HepG2 (cell line): ENCODE results near the gene RIPK3. TPM values are rescaled to one million over a fixed set of nuclear protein-coding genes. Genes with fewer than 3 reads are reported as not detected.

Experiments used
- ATAC-seq: fragments of 200-7000 bp; cut with Tn5 transposase; 3 replicates; pipeline ENCODE4 v1.9.1; 2020; ENCODE audit warnings: mild to moderate bottlenecking, moderate library complexity
- BruUV-seq: library from RNA; stranded (reverse); fragments of 400-500 nt; replicated peaks from 2 replicates; lab custom pipeline; 2021; lab: Mats Ljungman, UMichigan
- CTCF ChIA-PET: fragments of 300-600 bp; formaldehyde crosslinking; extraction: SDS; loops from one replicate; lab custom pipeline; 2021; ENCODE audit warnings: low total read pairs, inconsistent platforms, low intra/inter-chr PET ratio; lab: Yijun Ruan, JAX
- POLR2A ChIA-PET: fragments of 350-600 bp; sonication (Branson Sonifier 250); formaldehyde crosslinking; loops from one replicate; lab custom pipeline; 2020; ENCODE audit warnings: antibody characterized with exemption, inconsistent platforms; lab: Yijun Ruan, JAX
- DNase-seq: peaks from one replicate; pipeline ENCODE4 v3.0.0-alpha.2; 2015; ENCODE audit warnings: low spot score
- FAIRE-seq: peaks from 3 replicates; lab custom pipeline; 2011; peaks lifted over from hg19 to GRCh38; lab: Jason Lieb, UNC
- H2AFZ ChIP-seq: one replicate; pipeline ENCODE4 v1.6.1; 2011; ENCODE audit warnings: low read length, inconsistent platforms
- H3K27ac ChIP-seq: fragments of 300-600 bp; 3 replicates; pipeline ENCODE4 v1.8.0; 2011; ENCODE audit warnings: mixed run types, mild to moderate bottlenecking, mixed read lengths, low read length, inconsistent platforms; ENCODE audit not compliant: insufficient read depth; ENCODE audit errors: extremely low read length
- H3K27me3 ChIP-seq, 2 experiments: fragments of 200-600 bp in 1 of 2; 2 replicates in 1 of 2; 3 replicates in 1 of 2; pipeline versions ENCODE4 v1.6.0 to v1.8.0; 2011; ENCODE audit warnings: low read length in 2 of 2, mild to moderate bottlenecking in 2 of 2, moderate library complexity in 2 of 2, inconsistent platforms in 1 of 2; ENCODE audit not compliant: insufficient read depth in 2 of 2, control insufficient read depth in 1 of 2
- H3K36me3 ChIP-seq, 2 experiments: fragments of 200-600 bp in 1 of 2; replicated peaks in 1 of 2; 2 replicates in 1 of 2; 3 replicates in 1 of 2; pipeline versions ENCODE4 v1.5.1 to v1.8.0; 2011; ENCODE audit warnings: low read length in 2 of 2, inconsistent platforms in 1 of 2; ENCODE audit not compliant: insufficient read depth in 2 of 2, control insufficient read depth in 1 of 2
- H3K4me1 ChIP-seq: 2 replicates; pipeline ENCODE4 v1.5.1; 2012; ENCODE audit warnings: low read length, inconsistent platforms; ENCODE audit not compliant: insufficient read depth
- H3K4me2 ChIP-seq: 2 replicates; pipeline ENCODE4 v1.6.0; 2011; ENCODE audit warnings: low read depth, low read length, inconsistent platforms
- H3K4me3 ChIP-seq, 3 experiments: fragments of 200-600 bp in 1 of 3; sonication (generic), shearing (Covaris generic) in 1 of 3; replicated peaks in 1 of 3; 2 replicates each; pipeline ENCODE4 v1.5.1; 2011 to 2016; ENCODE audit warnings: low read length in 3 of 3, inconsistent platforms in 2 of 3, low read depth in 2 of 3, mild to moderate bottlenecking in 2 of 3, control low read depth in 1 of 3, mixed read lengths in 1 of 3; ENCODE audit not compliant: insufficient read depth in 1 of 3
- H3K79me2 ChIP-seq: one replicate; pipeline ENCODE4 v1.6.1; 2011; ENCODE audit warnings: low read length, inconsistent platforms; ENCODE audit not compliant: insufficient read depth
- H3K9ac ChIP-seq: 2 replicates; pipeline ENCODE4 v1.6.0; 2011; ENCODE audit warnings: mild to moderate bottlenecking, low read depth, low read length, inconsistent platforms; ENCODE audit not compliant: insufficient read depth
- H3K9me3 ChIP-seq: 2 replicates; pipeline ENCODE4 v1.5.1; 2012; ENCODE audit warnings: mild to moderate bottlenecking, low read length
- H4K20me1 ChIP-seq: 2 replicates; pipeline ENCODE4 v1.6.0; 2011; ENCODE audit warnings: inconsistent platforms, mild to moderate bottlenecking, low read length, moderate library complexity; ENCODE audit not compliant: insufficient read depth
- CREB1 ChIP-seq, 2 experiments: fragments of 450-650 bp in 1 of 2; IDR thresholded peaks; 2 replicates each; pipeline ENCODE4 v1.6.1; 2016 to 2017; ENCODE audit warnings: control low read depth in 1 of 2, mild to moderate bottlenecking in 1 of 2, missing compliant biosample characterization in 1 of 2, missing genetic modification characterization in 1 of 2
- EED ChIP-seq: sonication (generic); formaldehyde crosslinking; IDR thresholded peaks from 2 replicates; pipeline ENCODE4 v1.5.0; 2020; ENCODE audit warnings: mild to moderate bottlenecking, missing genetic modification reagents
- MXD3 ChIP-seq: IDR thresholded peaks from 2 replicates; pipeline ENCODE4 v1.6.1; 2016; ENCODE audit warnings: mild to moderate bottlenecking, missing biosample characterization, missing genetic modification reagents
- USF2 ChIP-seq, 2 experiments: sonication (generic) in 1 of 2; formaldehyde crosslinking in 1 of 2; IDR thresholded peaks; 2 replicates each; pipeline versions ENCODE4 v1.5.1 to v1.6.1; 2011 to 2020; ENCODE audit warnings: borderline replicate concordance in 1 of 2, low read depth in 1 of 2, low read length in 1 of 2, mild to moderate bottlenecking in 1 of 2, missing genetic modification reagents in 1 of 2, moderate library complexity in 1 of 2
- ZBTB38 ChIP-seq: sonication (generic); formaldehyde crosslinking; IDR thresholded peaks from 2 replicates; pipeline ENCODE4 v1.5.1; 2020; ENCODE audit warnings: mild to moderate bottlenecking, missing genetic modification reagents
- ZNF20 ChIP-seq: sonication (generic); formaldehyde crosslinking; IDR thresholded peaks from 2 replicates; pipeline ENCODE4 v1.4.0; 2020; ENCODE audit warnings: mild to moderate bottlenecking, moderate library complexity, missing genetic modification reagents
- ZNF335 ChIP-seq: sonication (generic); formaldehyde crosslinking; IDR thresholded peaks from 2 replicates; pipeline ENCODE4 v1.4.0; 2020; ENCODE audit warnings: missing genetic modification reagents
- ZNF513 ChIP-seq: sonication (generic); formaldehyde crosslinking; conservative IDR thresholded peaks from 2 replicates; pipeline ENCODE4 v1.5.0; 2020; ENCODE audit warnings: missing genetic modification reagents
- ZNF549 ChIP-seq: sonication (generic); formaldehyde crosslinking; IDR thresholded peaks from 2 replicates; pipeline ENCODE4 v1.5.0; 2020; ENCODE audit warnings: missing genetic modification reagents
- ZNF563 ChIP-seq: sonication (generic); formaldehyde crosslinking; IDR thresholded peaks from 2 replicates; pipeline ENCODE4 v1.8.0; 2022; ENCODE audit warnings: mild to moderate bottlenecking, moderate library complexity, missing genetic modification reagents
- ZNF709 ChIP-seq: sonication (generic); formaldehyde crosslinking; IDR thresholded peaks from 2 replicates; pipeline ENCODE4 v1.5.0; 2020; ENCODE audit warnings: mild to moderate bottlenecking, missing genetic modification reagents
- ZNF710 ChIP-seq: sonication (generic); formaldehyde crosslinking; IDR thresholded peaks from 2 replicates; pipeline ENCODE4 v1.5.0; 2020; ENCODE audit warnings: mild to moderate bottlenecking, missing genetic modification reagents, borderline replicate concordance
- ZNF768 ChIP-seq: sonication (generic); formaldehyde crosslinking; IDR thresholded peaks from 2 replicates; pipeline ENCODE4 v1.4.0; 2020; ENCODE audit warnings: missing genetic modification reagents
- WGBS: methylation state at CpG from one replicate; pipeline ENCODE4 v1.1.6; 2017; ENCODE audit warnings: low lambda C conversion rate; 5-methylcytosine and 5-hydroxymethylcytosine counted together
- in situ Hi-C: cut with HindIII; loops from 2 replicates; pipeline ENCODE4 v1.10.0; 2017; ENCODE audit warnings: low pct_unique_long_range_greater_than_20kb; ENCODE audit not compliant: extremely low pct_ligation_motif_present
- intact Hi-C: fragments of 100-400 bp; cut with micrococcal nuclease; formaldehyde crosslinking; loops from one replicate; pipeline ENCODE4 v1.10.0; 2022; ENCODE audit not compliant: unreplicated experiment
- polyA plus RNA-seq, 8 experiments: library from polyadenylated mRNA; depleted of rRNA in 3 of 8; stranded (reverse) in 7 of 8; unstranded in 1 of 8; fragments of >200 nt; fragmentation: Illumina TruSeq in 4 of 8; extraction: Trizol in 4 of 8; gene quantifications; 2 replicates each; pipeline versions ENCODE4 v1.2.1 to v1.2.3, GENCODE V29; 2011 to 2016; ENCODE audit warnings: low read depth in 4 of 8, missing spikeins in 1 of 8, mixed read lengths in 1 of 8; ENCODE audit not compliant: insufficient read depth in 1 of 8
- total RNA-seq, 5 experiments: library from RNA; depleted of rRNA; stranded (reverse); fragments of >200 nt; fragmentation: Illumina TruSeq; extraction: Trizol; gene quantifications; 2 replicates each; pipeline ENCODE4 v1.2.3, GENCODE V29; 2016; ENCODE audit warnings: low read depth in 1 of 5

Gene RIPK3
- total and polyA plus RNA-seq, 2 of the 13 experiments (the other 11 are each of a cell fraction or from before 2014, with no cell fraction given), result not detected

GRCh38 chr14:24329736-24330135 is 10.1 kb downstream of the RIPK3 start:
- DNase-seq (no peak), ATAC-seq (no peak), FAIRE-seq (no peak)
- intact Hi-C loops, result loop anchor here (5.0 kb wide), 1 partner anchor 1562 kb away; the partner anchor contains the start of gene OXA1L
- ChIA-PET CTCF (interaction anchor here (10.2 kb wide), 1 partner anchor 104 kb away, joined by 235 read pairs; the partner anchor contains the start of genes CBLN3 and KHNYN), POLR2A (interaction anchor here (0.9 to 3.1 kb wide), 5 partner anchors 87 to 134 kb away, joined by 3 to 14 read pairs (median 4); partner anchors contain the start of genes CBLN3, KHNYN, TINF2 and TM9SF1)
- H3K79me2 ChIP-seq, result no peaks in the 10 kb centered on the region
- H3K36me3 ChIP-seq, result no peaks in the 10 kb centered on the region
- WGBS, result 50% methylated on average over 9 of the region's 9 CpGs
- H3K27ac ChIP-seq, result no peak overlapping the region
- H3K27me3 ChIP-seq, result peaks cover 32 to 82% of the 10 kb centered on the region in 2 experiments
- H4K20me1 ChIP-seq, result no peaks in the 10 kb centered on the region
- TF ChIP-seq CREB1 (IDR thresholded peaks at IDR 0.05), result peak; percentile 47
- TF ChIP-seq CREB1 (CRISPR knock-in tag; IDR thresholded peaks at IDR 0.05), result no peak
- 0 out of 2 replicates have a peak, but pooled peaks have one; percentile 15 for TF ChIP-seq ZNF709 (CRISPR knock-in tag)
- TF ChIP-seq ZNF768 (CRISPR knock-in tag), result 0 out of 2 replicates have a peak, but pooled peaks have one; percentile 27
- no peak for TF ChIP-seq ZNF20 (CRISPR knock-in tag)
- TF ChIP-seq USF2 (IDR thresholded peaks at IDR 0.05; ENCODE audit: low read depth, low read length), result 0 out of 2 replicates have a peak, but pooled peaks have one; percentile 6
- no peak for TF ChIP-seq USF2 (CRISPR knock-in tag; IDR thresholded peaks at IDR 0.05; ENCODE audit: borderline replicate concordance)
- 0 out of 2 replicates have a peak, but pooled peaks have one; percentile 44 for TF ChIP-seq EED
- peak; percentile 24; the same call in 1 of the 2 replicates for TF ChIP-seq ZNF563
- TF ChIP-seq ZNF513, result no peak
- no peak for TF ChIP-seq MXD3 (CRISPR knock-in tag)
- no peak for TF ChIP-seq ZNF335
- no peak for TF ChIP-seq ZNF549 (CRISPR knock-in tag)
- TF ChIP-seq ZNF710 (CRISPR knock-in tag), result no peak
- 0 out of 2 replicates have a peak, but pooled peaks have one; percentile 41 for TF ChIP-seq ZBTB38 (CRISPR knock-in tag)
- peaks cover 31% of the 10 kb centered on the region for H3K4me1 ChIP-seq
- no peak overlapping the region for H2AFZ ChIP-seq
- no peak overlapping the region for H3K9ac ChIP-seq
- in situ Hi-C loops, result loop anchor here (5.0 kb wide), 1 partner anchor 103 kb away; no protein-coding TSS in a partner anchor
- no peaks in the 10 kb centered on the region for H3K9me3 ChIP-seq
- H3K4me3 ChIP-seq, result no peak overlapping the region
- no peak overlapping the region for H3K4me2 ChIP-seq
- no TSS peak for BruUV-seq
